ENCODE measurements around the gene SETD2.

The SETD2 gene

GRCh38 chr3:46987743-46988401, 176.0 kb downstream of the SETD2 start:
- TF ChIP-seq CTCF (IDR thresholded peaks at IDR 0.05; ENCODE audit: low read depth, low read length, missing control alignments) = no peak
- peak; percentile 83 for DNase-seq (ENCODE audit: low read depth)
- H3K4me3 ChIP-seq (ENCODE audit: low read depth, low read length) = peak overlapping the region; percentile 46

- no peak for DNase-seq (ENCODE audit: low read depth)
- peak overlapping the region; percentile 46 for H3K4me3 ChIP-seq (ENCODE audit: low read depth, low read length)
- no peak for TF ChIP-seq CTCF (IDR thresholded peaks at IDR 0.05; ENCODE audit: low read depth, low read length, missing control alignments)
Observed at GRCh38 chr3:46987319-46987742, 176.6 kb downstream of the SETD2 start.

- DNase-seq (ENCODE audit: low read depth) = no peak
- no peak for TF ChIP-seq CTCF (IDR thresholded peaks at IDR 0.05; ENCODE audit: low read depth, low read length, missing control alignments)
- peak overlapping the region; percentile 46; the same call in 1 of the 2 replicates for H3K4me3 ChIP-seq (ENCODE audit: low read depth, low read length)
Observed at GRCh38 chr3:46986782-46987310, 177.1 kb downstream of the SETD2 start.

GRCh38 chr3:46986055-46986730, 177.7 kb downstream of the SETD2 start:
- no peak for DNase-seq (ENCODE audit: low read depth)
- TF ChIP-seq CTCF (IDR thresholded peaks at IDR 0.05; ENCODE audit: low read depth, low read length, missing control alignments) = no peak
- no peak overlapping the region for H3K4me3 ChIP-seq (ENCODE audit: low read depth, low read length)

- no peak for DNase-seq (ENCODE audit: low read depth)
- H3K4me3 ChIP-seq (ENCODE audit: low read depth, low read length) = no peak overlapping the region
- no peak for TF ChIP-seq CTCF (IDR thresholded peaks at IDR 0.05; ENCODE audit: low read depth, low read length, missing control alignments)
Observed at GRCh38 chr3:46985588-46985987, 178.3 kb downstream of the SETD2 start.

- no peak for DNase-seq (ENCODE audit: low read depth)
- no peak overlapping the region for H3K4me3 ChIP-seq (ENCODE audit: low read depth, low read length)
- no peak for TF ChIP-seq CTCF (IDR thresholded peaks at IDR 0.05; ENCODE audit: low read depth, low read length, missing control alignments)
Observed at GRCh38 chr3:46984591-46985459, 179.1 kb downstream of the SETD2 start.

Measured in GM12864 (cell line).